Epithelial cell of proximal tubule (primary cell): ENCODE data around the gene NDUFB1. TPM values are rescaled to one million over a fixed set of nuclear protein-coding genes. Genes with fewer than 3 reads are reported as not detected.

Experiments
- DNase-seq: peaks from one replicate; pipeline ENCODE4 v3.0.0-alpha.2; 2011; ENCODE audit warnings: low read depth
- H3K4me3 ChIP-seq: 2 replicates; pipeline ENCODE4 v1.5.1; 2011; ENCODE audit warnings: low read depth, mild to moderate bottlenecking, low read length
- CTCF ChIP-seq: conservative IDR thresholded peaks from 2 replicates; pipeline ENCODE4 v1.5.1; 2012; ENCODE audit warnings: low read depth, mild to moderate bottlenecking, low read length
- total RNA-seq: library from RNA; depleted of rRNA; stranded (reverse); fragments of >200 nt; gene quantifications from 2 replicates; pipeline ENCODE4 v1.2.3, GENCODE V29; 2015

NDUFB1 gene
- total RNA-seq, 1 donor from 2014 or later = 316 TPM

DNA sequence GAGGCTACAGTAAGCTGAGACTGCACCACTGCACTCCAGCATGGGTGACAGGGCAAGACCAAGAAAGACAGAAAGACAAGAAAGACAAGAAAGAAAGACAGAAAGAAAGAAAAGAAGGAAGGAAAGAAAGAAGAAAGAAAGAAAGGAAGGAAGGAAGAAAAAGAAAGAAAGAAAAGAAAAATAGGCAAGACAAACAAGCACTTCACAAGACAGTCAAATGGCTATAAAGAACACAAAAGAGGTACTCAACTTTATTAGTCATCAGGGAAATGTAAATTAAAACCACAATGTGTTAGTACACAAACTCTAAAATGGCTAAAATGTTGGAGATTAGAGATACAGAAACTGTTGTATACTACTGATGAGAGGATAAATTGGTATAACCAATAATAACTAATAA lies 21.7 kb downstream of the NDUFB1 start:
- no peak overlapping the region for H3K4me3 ChIP-seq
- no peak for DNase-seq
- TF ChIP-seq CTCF = no peak

GRCh38 chr14:92093320-92093719 lies 28.2 kb downstream of the NDUFB1 start:
- no peak overlapping the region for H3K4me3 ChIP-seq
- TF ChIP-seq CTCF = peak; percentile 8
- DNase-seq = no peak

- no peak for DNase-seq
- H3K4me3 ChIP-seq = no peak overlapping the region
- TF ChIP-seq CTCF = no peak
Measured at GRCh38 chr14:92088494-92088893, 33.0 kb downstream of the NDUFB1 start.

DNA sequence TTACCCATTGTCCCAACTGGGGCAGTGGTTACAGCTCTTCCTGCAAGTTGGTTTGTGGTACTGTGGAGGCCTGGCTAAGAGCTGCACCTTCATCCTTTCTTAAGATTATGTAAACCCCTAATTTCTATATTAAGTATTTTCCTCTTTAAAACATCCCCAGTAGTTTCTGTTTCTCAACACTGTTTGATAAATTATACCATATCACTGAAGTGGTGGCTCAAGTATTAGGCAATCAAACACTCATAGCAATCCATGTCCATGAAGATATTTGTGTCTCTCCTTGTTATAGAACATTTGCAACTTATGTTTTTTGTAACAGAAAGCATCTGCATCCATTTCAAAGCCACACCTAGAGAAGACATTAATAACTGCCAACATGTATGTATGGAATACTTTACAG lies 47.0 kb downstream of the NDUFB1 start:
- no peak for DNase-seq
- TF ChIP-seq CTCF = no peak
- H3K4me3 ChIP-seq = no peak overlapping the region

Other genes starting within 250 kb of the NDUFB1 start
- gene FBLN5, start 174.0 kb downstream of the NDUFB1 start, total RNA-seq = 2.2 and 4.8 TPM in 2 replicates
- gene TRIP11, start 81.6 kb downstream of the NDUFB1 start, total RNA-seq = 12.0 and 15.1 TPM in 2 replicates
- 15.0 and 23.1 TPM in 2 replicates for gene ATXN3, start 15.1 kb downstream of the NDUFB1 start, total RNA-seq
- gene CPSF2, start 263 bp upstream of the NDUFB1 start, total RNA-seq = 35.5 and 35.6 TPM in 2 replicates
- gene SLC24A4, start 201.5 kb upstream of the NDUFB1 start, total RNA-seq = not detected in 2 replicates